ENCODE measurements around the gene THAP8.

THAP8 gene

DNA sequence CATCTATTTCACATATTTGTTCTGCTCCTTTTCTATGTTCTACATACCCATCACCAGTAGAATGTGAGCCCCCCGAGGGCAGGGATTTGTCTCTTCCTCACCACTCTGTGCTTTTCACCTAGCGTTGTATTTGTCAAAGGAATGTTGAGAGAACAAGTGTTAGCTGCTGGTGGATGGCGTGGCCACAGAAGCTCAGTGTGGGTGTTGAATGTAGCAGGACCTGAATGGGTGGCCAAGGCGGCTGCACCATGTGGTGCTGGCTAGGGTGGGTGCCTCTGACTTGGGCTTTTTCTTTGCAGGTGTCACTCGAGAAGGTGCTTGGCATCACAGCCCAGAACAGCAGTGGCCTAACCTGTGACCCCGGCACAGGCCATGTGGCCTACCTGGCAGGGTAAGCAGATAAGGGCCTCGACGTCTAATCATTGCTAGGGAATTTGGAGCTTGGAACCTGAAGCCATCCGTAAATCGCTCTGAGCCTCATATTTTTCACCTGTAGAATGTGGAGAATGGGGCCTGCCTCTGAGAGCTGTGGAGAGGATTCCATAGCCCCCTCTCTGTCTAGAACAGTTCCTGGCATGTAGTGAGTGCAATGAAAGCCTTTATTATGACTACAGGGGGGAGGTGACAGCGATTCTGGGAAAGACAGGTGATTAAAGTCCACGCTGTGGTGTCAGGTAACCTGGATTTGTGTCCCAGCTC lies 4.5 kb upstream of the THAP8 start:
- POLR2A ChIA-PET: interaction anchor here (1.2 to 1.4 kb wide), 2 partner anchors 8 to 69 kb away, joined by 3 to 6 read pairs; no protein-coding TSS in a partner anchor

DNA sequence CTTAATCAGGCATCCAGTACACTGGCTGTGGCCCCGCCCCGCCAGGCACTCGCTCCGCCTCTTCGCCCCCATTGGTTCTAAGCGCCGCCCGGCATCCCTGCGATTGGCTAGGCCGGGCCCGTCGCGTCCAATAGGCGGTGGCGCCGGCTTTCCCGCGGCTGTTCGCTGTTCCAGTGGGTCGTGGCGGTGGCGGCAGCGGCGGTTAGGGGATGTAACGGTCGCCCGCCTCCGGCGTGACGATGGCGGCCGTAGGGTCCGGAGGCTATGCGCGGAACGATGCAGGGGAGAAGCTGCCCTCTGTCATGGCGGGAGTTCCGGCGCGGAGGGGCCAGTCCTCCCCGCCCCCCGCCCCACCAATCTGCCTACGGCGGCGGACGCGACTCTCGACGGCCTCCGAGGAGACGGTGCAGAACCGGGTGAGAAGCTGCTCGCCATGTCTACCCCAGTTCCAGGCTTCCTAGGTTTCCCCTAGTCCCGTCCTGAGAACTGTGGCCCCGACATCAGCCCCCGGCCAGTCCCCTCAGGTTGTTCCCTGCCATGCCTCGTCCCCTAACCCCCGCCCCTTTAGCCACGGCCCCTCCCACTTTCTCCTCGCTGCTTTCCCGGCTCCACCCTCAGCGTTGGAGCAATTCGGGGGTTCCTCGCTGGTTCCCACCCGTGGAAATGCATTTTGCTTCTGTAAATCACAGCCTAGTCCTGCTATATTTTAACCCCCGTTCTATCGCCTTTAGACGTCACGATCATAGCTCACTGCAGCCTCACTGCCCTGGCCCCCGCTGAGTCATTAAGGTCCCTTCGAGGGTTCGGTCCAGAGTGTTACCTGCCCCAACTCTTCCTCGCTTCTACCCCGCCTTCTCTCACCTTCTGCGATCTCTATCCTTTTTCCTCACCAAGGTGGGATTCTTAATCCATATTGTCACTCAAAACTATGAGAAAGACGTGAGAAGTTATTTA lies 925 bp upstream of the THAP8 start, which contains the start of gene WDR62:
Gene WDR62 (plus strand): TSS at position 165 of the 954 bp plus-strand sequence. CDS start 75 bp downstream, at position 240.
- CTCF ChIA-PET: interaction anchor here (0.6 to 2.3 kb wide), 17 partner anchors 12 to 632 kb away, joined by 3 to 8 read pairs (median 4); no protein-coding TSS in a partner anchor
- Histone ChIP-seq H3K4me3 (ENCODE audit: low read depth, low read length) (peak within 1 kb of the TSS; percentile 58), H3K9me3 (ENCODE audit: control insufficient read depth, insufficient read depth, low read depth, low read length) (no peaks in the 10 kb centered on the region), H3K4me1 (ENCODE audit: control insufficient read depth, insufficient read depth, low read length) (peaks cover 38% of the 10 kb centered on the region), H3K36me3 (ENCODE audit: control insufficient read depth in 2 of 2, insufficient read depth in 1 of 2, low read length in 2 of 2) (peaks cover 28 to 54% of the 10 kb centered on the region in 2 experiments), H3K27ac (ENCODE audit: extremely low read depth, low read depth, low read length) (peak within 1 kb of the TSS; percentile 93)
- POLR2A ChIA-PET: interaction anchor here (0.5 to 4.3 kb wide), 35 partner anchors 11 to 550 kb away, joined by 3 to 46 read pairs (median 6); partner anchors contain the start of genes ALKBH6, COX6B1, LIN37 and POLR2I
- TF ChIP-seq, protein P1, sequence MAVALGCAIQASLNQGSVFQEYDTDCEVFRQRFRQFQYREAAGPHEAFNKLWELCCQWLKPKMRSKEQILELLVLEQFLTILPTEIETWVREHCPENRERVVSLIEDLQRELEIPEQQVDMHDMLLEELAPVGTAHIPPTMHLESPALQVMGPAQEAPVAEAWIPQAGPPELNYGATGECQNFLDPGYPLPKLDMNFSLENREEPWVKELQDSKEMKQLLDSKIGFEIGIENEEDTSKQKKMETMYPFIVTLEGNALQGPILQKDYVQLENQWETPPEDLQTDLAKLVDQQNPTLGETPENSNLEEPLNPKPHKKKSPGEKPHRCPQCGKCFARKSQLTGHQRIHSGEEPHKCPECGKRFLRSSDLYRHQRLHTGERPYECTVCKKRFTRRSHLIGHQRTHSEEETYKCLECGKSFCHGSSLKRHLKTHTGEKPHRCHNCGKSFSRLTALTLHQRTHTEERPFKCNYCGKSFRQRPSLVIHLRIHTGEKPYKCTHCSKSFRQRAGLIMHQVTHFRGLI (tag by site-specific recombination; IDR thresholded peaks at IDR 0.05): peak; percentile 23; the same call in 1 of the 2 replicates
- TF ChIP-seq ZNF473 (tag by site-specific recombination; IDR thresholded peaks at IDR 0.05) (no peak), ZNF521 (tag by site-specific recombination; IDR thresholded peaks at IDR 0.05) (no peak), GLIS2 (tag by site-specific recombination; IDR thresholded peaks at IDR 0.05) (peak; percentile 94), ZNF211 (tag by site-specific recombination; IDR thresholded peaks at IDR 0.05; ENCODE audit: low read depth) (no peak), ZFHX2 (tag by site-specific recombination; conservative IDR thresholded peaks at IDR 0.05) (peak; percentile 74), ZNF837 (tag by site-specific recombination; IDR thresholded peaks at IDR 0.05) (0 out of 2 replicates have a peak, but pooled peaks have one; percentile 74), ZBTB7A (tag by site-specific recombination; IDR thresholded peaks at IDR 0.05; ENCODE audit: low read depth) (peak; percentile 98), ZNF404 (tag by site-specific recombination; IDR thresholded peaks at IDR 0.05) (no peak), ZNF664 (tag by site-specific recombination; IDR thresholded peaks at IDR 0.05) (no peak)
- TF ChIP-seq, protein P2, sequence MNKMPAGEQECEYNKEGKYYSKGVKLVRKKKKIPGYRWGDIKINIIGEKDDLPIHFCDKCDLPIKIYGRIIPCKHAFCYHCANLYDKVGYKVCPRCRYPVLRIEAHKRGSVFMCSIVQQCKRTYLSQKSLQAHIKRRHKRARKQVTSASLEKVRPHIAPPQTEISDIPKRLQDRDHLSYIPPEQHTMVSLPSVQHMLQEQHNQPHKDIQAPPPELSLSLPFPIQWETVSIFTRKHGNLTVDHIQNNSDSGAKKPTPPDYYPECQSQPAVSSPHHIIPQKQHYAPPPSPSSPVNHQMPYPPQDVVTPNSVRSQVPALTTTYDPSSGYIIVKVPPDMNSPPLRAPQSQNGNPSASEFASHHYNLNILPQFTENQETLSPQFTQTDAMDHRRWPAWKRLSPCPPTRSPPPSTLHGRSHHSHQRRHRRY (tag by site-specific recombination; IDR thresholded peaks at IDR 0.05): no peak
- TF ChIP-seq, protein P3, sequence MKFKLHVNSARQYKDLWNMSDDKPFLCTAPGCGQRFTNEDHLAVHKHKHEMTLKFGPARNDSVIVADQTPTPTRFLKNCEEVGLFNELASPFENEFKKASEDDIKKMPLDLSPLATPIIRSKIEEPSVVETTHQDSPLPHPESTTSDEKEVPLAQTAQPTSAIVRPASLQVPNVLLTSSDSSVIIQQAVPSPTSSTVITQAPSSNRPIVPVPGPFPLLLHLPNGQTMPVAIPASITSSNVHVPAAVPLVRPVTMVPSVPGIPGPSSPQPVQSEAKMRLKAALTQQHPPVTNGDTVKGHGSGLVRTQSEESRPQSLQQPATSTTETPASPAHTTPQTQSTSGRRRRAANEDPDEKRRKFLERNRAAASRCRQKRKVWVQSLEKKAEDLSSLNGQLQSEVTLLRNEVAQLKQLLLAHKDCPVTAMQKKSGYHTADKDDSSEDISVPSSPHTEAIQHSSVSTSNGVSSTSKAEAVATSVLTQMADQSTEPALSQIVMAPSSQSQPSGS (tag by site-specific recombination; IDR thresholded peaks at IDR 0.05; ENCODE audit: low read depth): no peak
- TF ChIP-seq, protein P4, sequence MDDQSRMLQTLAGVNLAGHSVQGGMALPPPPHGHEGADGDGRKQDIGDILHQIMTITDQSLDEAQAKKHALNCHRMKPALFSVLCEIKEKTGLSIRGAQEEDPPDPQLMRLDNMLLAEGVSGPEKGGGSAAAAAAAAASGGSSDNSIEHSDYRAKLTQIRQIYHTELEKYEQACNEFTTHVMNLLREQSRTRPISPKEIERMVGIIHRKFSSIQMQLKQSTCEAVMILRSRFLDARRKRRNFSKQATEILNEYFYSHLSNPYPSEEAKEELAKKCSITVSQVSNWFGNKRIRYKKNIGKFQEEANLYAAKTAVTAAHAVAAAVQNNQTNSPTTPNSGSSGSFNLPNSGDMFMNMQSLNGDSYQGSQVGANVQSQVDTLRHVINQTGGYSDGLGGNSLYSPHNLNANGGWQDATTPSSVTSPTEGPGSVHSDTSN (CRISPR knock-in tag; IDR thresholded peaks at IDR 0.05): no peak
- TF ChIP-seq, protein P5, sequence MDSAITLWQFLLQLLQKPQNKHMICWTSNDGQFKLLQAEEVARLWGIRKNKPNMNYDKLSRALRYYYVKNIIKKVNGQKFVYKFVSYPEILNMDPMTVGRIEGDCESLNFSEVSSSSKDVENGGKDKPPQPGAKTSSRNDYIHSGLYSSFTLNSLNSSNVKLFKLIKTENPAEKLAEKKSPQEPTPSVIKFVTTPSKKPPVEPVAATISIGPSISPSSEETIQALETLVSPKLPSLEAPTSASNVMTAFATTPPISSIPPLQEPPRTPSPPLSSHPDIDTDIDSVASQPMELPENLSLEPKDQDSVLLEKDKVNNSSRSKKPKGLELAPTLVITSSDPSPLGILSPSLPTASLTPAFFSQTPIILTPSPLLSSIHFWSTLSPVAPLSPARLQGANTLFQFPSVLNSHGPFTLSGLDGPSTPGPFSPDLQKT (IDR thresholded peaks at IDR 0.05; ENCODE audit: borderline replicate concordance, low read depth, low read length): no peak

More for the DNA sequence above, 4.5 kb upstream of the THAP8 start:
- TF ChIP-seq, protein P6, sequence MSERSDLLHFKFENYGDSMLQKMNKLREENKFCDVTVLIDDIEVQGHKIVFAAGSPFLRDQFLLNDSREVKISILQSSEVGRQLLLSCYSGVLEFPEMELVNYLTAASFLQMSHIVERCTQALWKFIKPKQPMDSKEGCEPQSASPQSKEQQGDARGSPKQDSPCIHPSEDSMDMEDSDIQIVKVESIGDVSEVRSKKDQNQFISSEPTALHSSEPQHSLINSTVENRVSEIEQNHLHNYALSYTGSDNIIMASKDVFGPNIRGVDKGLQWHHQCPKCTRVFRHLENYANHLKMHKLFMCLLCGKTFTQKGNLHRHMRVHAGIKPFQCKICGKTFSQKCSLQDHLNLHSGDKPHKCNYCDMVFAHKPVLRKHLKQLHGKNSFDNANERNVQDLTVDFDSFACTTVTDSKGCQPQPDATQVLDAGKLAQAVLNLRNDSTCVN (tag by site-specific recombination; optimal IDR thresholded peaks at IDR 0.05): peak; percentile 1
- TF ChIP-seq, protein P7, sequence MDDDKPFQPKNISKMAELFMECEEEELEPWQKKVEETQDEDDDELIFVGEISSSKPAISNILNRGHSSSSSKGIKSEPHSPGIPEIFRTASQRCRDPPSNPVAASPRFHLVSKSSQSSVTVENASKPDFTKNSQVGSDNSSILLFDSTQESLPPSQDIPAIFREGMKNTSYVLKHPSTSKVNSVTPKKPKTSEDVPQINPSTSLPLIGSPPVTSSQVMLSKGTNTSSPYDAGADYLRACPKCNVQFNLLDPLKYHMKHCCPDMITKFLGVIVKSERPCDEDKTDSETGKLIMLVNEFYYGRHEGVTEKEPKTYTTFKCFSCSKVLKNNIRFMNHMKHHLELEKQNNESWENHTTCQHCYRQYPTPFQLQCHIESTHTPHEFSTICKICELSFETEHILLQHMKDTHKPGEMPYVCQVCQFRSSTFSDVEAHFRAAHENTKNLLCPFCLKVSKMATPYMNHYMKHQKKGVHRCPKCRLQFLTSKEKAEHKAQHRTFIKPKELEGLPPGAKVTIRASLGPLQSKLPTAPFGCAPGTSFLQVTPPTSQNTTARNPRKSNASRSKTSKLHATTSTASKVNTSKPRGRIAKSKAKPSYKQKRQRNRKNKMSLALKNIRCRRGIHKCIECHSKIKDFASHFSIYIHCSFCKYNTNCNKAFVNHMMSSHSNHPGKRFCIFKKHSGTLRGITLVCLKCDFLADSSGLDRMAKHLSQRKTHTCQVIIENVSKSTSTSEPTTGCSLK (tag by site-specific recombination; IDR thresholded peaks at IDR 0.05): no peak
- TF ChIP-seq SCRT2 (tag by site-specific recombination; IDR thresholded peaks at IDR 0.05) (peak; percentile 83), ZFP41 (tag by site-specific recombination; IDR thresholded peaks at IDR 0.05; ENCODE audit: borderline replicate concordance) (no peak)
- Histone ChIP-seq H3K27ac (ENCODE audit: extremely low read depth, low read depth, low read length) (peak overlapping the region; percentile 26; the same call in 1 of the 2 replicates), H3K4me1 (ENCODE audit: control insufficient read depth, insufficient read depth, low read length) (peaks cover 26% of the 10 kb centered on the region), H3K36me3 (ENCODE audit: control insufficient read depth in 2 of 2, insufficient read depth in 1 of 2, low read length in 2 of 2) (peaks cover 58 to 72% of the 10 kb centered on the region in 2 experiments), H3K4me3 (ENCODE audit: low read depth, low read length) (no peak overlapping the region), H3K9me3 (ENCODE audit: control insufficient read depth, insufficient read depth, low read depth, low read length) (no peaks in the 10 kb centered on the region)
- CTCF ChIA-PET: interaction anchor here (0.6 to 4.8 kb wide), 14 partner anchors 9 to 379 kb away, joined by 3 to 72 read pairs (median 10); partner anchors contain the start of genes POLR2I and TBCB

All from HEK293 (cell line).